AG10803 (cell line): ENCODE results near the gene KATNAL2.

ENCODE experiments used
- DNase-seq: peaks from one replicate; pipeline ENCODE4 v3.0.0; 2010; ENCODE audit warnings: low read depth
- H3K4me3 ChIP-seq: 2 replicates; pipeline ENCODE4 v1.5.1; 2011; ENCODE audit warnings: mild to moderate bottlenecking, low read length, control low read depth
- TF ChIP-seq, protein P1 (sequence below): conservative IDR thresholded peaks from 2 replicates; pipeline ENCODE4 v1.5.1; 2011; ENCODE audit warnings: mild to moderate bottlenecking, low read length, control low read depth, inconsistent platforms

The KATNAL2 gene

GRCh38 chr18:46917108-46917802, at the start of gene KATNAL2, which contains the start of gene PIAS2:
TSS of gene KATNAL2 (plus strand) at chr18:46917602. CDS start at chr18:46946873, 29,271 bp downstream.
TSS of gene PIAS2 (minus strand) at chr18:46917507. CDS start at chr18:46917345, 162 bp downstream.
- DNase-seq: peak; percentile 65
- TF ChIP-seq, protein P1, sequence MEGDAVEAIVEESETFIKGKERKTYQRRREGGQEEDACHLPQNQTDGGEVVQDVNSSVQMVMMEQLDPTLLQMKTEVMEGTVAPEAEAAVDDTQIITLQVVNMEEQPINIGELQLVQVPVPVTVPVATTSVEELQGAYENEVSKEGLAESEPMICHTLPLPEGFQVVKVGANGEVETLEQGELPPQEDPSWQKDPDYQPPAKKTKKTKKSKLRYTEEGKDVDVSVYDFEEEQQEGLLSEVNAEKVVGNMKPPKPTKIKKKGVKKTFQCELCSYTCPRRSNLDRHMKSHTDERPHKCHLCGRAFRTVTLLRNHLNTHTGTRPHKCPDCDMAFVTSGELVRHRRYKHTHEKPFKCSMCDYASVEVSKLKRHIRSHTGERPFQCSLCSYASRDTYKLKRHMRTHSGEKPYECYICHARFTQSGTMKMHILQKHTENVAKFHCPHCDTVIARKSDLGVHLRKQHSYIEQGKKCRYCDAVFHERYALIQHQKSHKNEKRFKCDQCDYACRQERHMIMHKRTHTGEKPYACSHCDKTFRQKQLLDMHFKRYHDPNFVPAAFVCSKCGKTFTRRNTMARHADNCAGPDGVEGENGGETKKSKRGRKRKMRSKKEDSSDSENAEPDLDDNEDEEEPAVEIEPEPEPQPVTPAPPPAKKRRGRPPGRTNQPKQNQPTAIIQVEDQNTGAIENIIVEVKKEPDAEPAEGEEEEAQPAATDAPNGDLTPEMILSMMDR: no peak
- H3K4me3 ChIP-seq: peak within 1 kb of the TSS; percentile 82

GRCh38 chr18:46868169-46868921, 49.1 kb upstream of the KATNAL2 start:
- H3K4me3 ChIP-seq: no peak overlapping the region
- DNase-seq: no peak
- TF ChIP-seq, protein P1: no peak

DNA sequence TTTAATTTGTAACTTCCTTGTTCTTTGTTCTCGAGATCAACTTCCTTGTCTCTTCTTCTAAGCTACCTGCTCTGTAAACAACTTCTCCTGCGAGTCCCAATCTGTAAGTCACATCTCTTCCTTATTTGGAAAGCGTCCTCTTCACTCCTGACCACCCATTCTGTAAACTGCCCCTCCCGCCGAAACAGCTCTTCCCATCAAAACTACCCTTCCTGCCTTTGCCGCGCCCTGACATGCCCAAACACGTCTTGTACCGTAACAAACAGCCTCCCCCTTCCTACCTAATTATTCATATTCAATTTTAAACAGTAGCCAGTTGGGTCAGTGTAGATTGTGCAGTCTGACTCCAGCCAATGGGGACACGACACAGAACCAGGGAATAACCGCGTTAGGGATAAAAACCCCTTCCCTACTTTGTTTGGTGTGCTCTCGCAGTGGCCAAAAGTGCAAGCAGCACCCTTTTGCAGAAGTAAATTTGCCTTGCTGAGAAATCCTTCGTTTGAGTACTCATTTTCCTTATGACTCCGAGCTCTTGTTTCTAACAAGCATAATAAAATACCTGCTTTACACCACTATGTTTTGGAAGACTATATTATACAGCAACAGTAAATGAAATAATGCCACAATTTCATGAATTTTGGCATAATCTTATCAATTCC, 39.9 kb upstream of the KATNAL2 start:
- no peak overlapping the region for H3K4me3 ChIP-seq
- TF ChIP-seq, protein P1: no peak
- no peak for DNase-seq

DNA sequence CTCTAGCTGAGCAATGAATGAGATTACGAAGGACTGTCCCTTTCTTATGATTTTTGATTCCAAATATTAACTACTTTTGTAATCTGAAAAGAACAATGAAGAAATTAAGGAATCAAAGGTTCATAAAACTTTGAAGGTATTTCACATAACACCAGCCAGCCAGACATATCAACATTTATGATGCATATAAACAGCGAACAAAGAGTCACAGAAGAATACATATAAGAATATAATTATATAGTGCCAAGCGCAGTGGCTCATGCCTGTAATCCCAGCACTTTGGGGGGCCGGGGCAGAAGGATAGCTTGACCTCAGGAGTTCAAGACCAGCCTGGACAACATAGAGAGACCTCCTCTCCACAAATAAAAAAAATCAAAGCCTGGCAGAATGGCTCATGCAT, 34.2 kb upstream of the KATNAL2 start:
- no peak for DNase-seq
- TF ChIP-seq, protein P1: no peak
- H3K4me3 ChIP-seq: no peak overlapping the region

DNA sequence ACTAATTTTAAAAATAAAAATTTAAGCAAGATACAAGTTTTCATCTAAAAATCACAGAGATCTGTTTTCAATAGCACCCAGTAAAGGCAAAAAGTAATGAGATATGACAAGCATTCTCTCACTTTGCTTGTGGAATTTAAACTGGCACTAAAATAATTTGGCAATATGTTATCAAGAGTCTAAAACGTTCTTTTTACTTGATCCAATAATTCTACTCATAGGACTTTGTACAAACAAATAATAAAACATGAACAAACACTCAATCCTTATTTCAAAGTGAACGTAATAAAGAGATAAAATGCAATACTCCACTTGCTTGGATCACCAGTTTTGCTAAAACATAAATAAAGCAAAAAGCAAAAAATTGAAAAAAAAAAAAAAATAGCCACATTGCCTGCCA, 30.5 kb upstream of the KATNAL2 start:
- no peak for DNase-seq
- no peak overlapping the region for H3K4me3 ChIP-seq
- TF ChIP-seq, protein P1: no peak

- H3K4me3 ChIP-seq: no peak overlapping the region
- TF ChIP-seq, protein P1: no peak
- DNase-seq: no peak
Measured at GRCh38 chr18:46888965-46889364, 28.4 kb upstream of the KATNAL2 start.
